GM12875 (cell line): ENCODE data around the gene PLIN5.

ENCODE experiments used
- H3K4me3 ChIP-seq: one replicate; pipeline ENCODE4 v1.5.1; 2011; ENCODE audit warnings: low read depth, low read length, control low read depth
- CTCF ChIP-seq: IDR thresholded peaks from 2 replicates; pipeline ENCODE4 v1.5.1; 2011; ENCODE audit warnings: low read depth, mild to moderate bottlenecking, control low read depth, inconsistent platforms, low read length, moderate library complexity, borderline replicate concordance; ENCODE audit not compliant: insufficient read depth

PLIN5 gene

GRCh38 chr19:4521170-4521887, 13.7 kb downstream of the PLIN5 start:
- TF ChIP-seq CTCF = no peak
- H3K4me3 ChIP-seq = no peak overlapping the region

- TF ChIP-seq CTCF = no peak
- no peak overlapping the region for H3K4me3 ChIP-seq
Measured at GRCh38 chr19:4519521-4520277, 15.3 kb downstream of the PLIN5 start.

- TF ChIP-seq CTCF = no peak
- H3K4me3 ChIP-seq = no peak overlapping the region
Measured at GRCh38 chr19:4519172-4519496, 15.9 kb downstream of the PLIN5 start.

GRCh38 chr19:4518345-4519171, 16.5 kb downstream of the PLIN5 start, which contains the start of gene PLIN4:
TSS of gene PLIN4 (minus strand) at chr19:4518486. CDS start at chr19:4518272, 214 bp downstream.
- no peak for TF ChIP-seq CTCF

GRCh38 chr19:4517451-4518057, 17.5 kb downstream of the PLIN5 start:
- no peak for TF ChIP-seq CTCF
- H3K4me3 ChIP-seq = no peak overlapping the region

More at GRCh38 chr19:4518345-4519171, 16.5 kb downstream of the PLIN5 start, which contains the start of gene PLIN4:
- no peak within 1 kb of the TSS for H3K4me3 ChIP-seq

- TF ChIP-seq CTCF = no peak
- H3K4me3 ChIP-seq = no peak overlapping the region
Measured at GRCh38 chr19:4516939-4517300, 18.1 kb downstream of the PLIN5 start.
